Gastroesophageal sphincter (tissue), 3 donors: ENCODE data around the gene PRKN.

Experiments
- CTCF ChIP-seq, 4 experiments: fragments of 200-600 bp in 2 of 4; fragments of 450-650 bp in 2 of 4; sonication (generic) in 1 of 4; IDR thresholded peaks; one replicate each; pipeline ENCODE4 v1.5.1; 2017 to 2019; ENCODE audit warnings: antibody characterized with exemption in 4 of 4, mild to moderate bottlenecking in 2 of 4, moderate library complexity in 2 of 4
- POLR2A ChIP-seq, 2 donors: fragments of 450-650 bp; IDR thresholded peaks; one replicate each; pipeline ENCODE4 v1.6.1; 2017; ENCODE audit warnings: antibody characterized with exemption in 2 of 2, mild to moderate bottlenecking in 2 of 2, moderate library complexity in 1 of 2
- POLR2AphosphoS5 ChIP-seq: sonication (generic); formaldehyde crosslinking; IDR thresholded peaks from one replicate; pipeline ENCODE4 v1.6.1; 2017; ENCODE audit warnings: antibody characterized with exemption

GRCh38 chr6:161624111-161624510 is 1103.5 kb downstream of the PRKN start:
- TF ChIP-seq CTCF (IDR thresholded peaks at IDR 0.05): no peak
- no peak for TF ChIP-seq POLR2A (IDR thresholded peaks at IDR 0.05)
- TF ChIP-seq POLR2AphosphoS5: no peak
